IPS DF 6.9 (cell line): ENCODE results near the gene RHCG.

Source experiments
- DNase-seq: peaks from one replicate; pipeline ENCODE4 v3.0.0-alpha.2; 2013; ENCODE audit warnings: low read depth, low spot score
- H3K27ac ChIP-seq: one replicate; pipeline ENCODE4 v1.5.1; 2013; ENCODE audit warnings: low read length, control low read depth
- H3K27me3 ChIP-seq: 2 replicates; pipeline ENCODE4 v1.6.1; 2013; ENCODE audit warnings: mild to moderate bottlenecking, low read length; ENCODE audit not compliant: control insufficient read depth, insufficient read depth
- H3K36me3 ChIP-seq: 2 replicates; pipeline ENCODE4 v1.6.1; 2013; ENCODE audit warnings: low read length; ENCODE audit not compliant: control insufficient read depth, insufficient read depth
- H3K4me1 ChIP-seq: 2 replicates; pipeline ENCODE4 v1.6.1; 2013; ENCODE audit warnings: low read length; ENCODE audit not compliant: control insufficient read depth, insufficient read depth
- H3K4me3 ChIP-seq: 2 replicates; pipeline ENCODE4 v1.5.1; 2013; ENCODE audit warnings: mild to moderate bottlenecking, low read length
- H3K9me3 ChIP-seq: 2 replicates; pipeline ENCODE4 v1.6.1; 2013; ENCODE audit warnings: low read length, inconsistent platforms; ENCODE audit not compliant: control insufficient read depth, insufficient read depth
- whole genome bisulfite sequencing: extraction: QIAGEN DNeasy Blood & Tissue Kit; methylation state at CpG from one replicate; pipeline ENCODE4 v1.1.7; 2013; ENCODE audit warnings: mixed read lengths, missing lambda C conversion rate; ENCODE audit not compliant: insufficient read length, insufficient coverage; 5-methylcytosine and 5-hydroxymethylcytosine counted together

The RHCG gene

GRCh38 chr15:89445518-89445917, 50.9 kb downstream of the RHCG start:
- H3K36me3 ChIP-seq = no peaks in the 10 kb centered on the region
- H3K9me3 ChIP-seq = no peaks in the 10 kb centered on the region
- H3K4me3 ChIP-seq = no peak overlapping the region
- DNase-seq = no peak
- WGBS = no CpG with 5 or more reads among the region's 1 CpG
- no peak overlapping the region for H3K27ac ChIP-seq
- no peaks in the 10 kb centered on the region for H3K27me3 ChIP-seq
- H3K4me1 ChIP-seq = 0 out of 2 replicates have a peak, but pooled peaks cover 4% of the 10 kb centered on the region

GRCh38 chr15:89444241-89445225, 51.9 kb downstream of the RHCG start:
- H3K4me1 ChIP-seq = peaks cover 4% of the 10 kb centered on the region; the same call in 1 of the 2 replicates
- H3K36me3 ChIP-seq = no peaks in the 10 kb centered on the region
- no peaks in the 10 kb centered on the region for H3K27me3 ChIP-seq
- DNase-seq = no peak
- no CpG with 5 or more reads among the region's 17 CpGs for WGBS
- H3K4me3 ChIP-seq = no peak overlapping the region
- no peak overlapping the region for H3K27ac ChIP-seq
- H3K9me3 ChIP-seq = no peaks in the 10 kb centered on the region

- no peaks in the 10 kb centered on the region for H3K9me3 ChIP-seq
- DNase-seq = no peak
- H3K4me1 ChIP-seq = peaks cover 3% of the 10 kb centered on the region; the same call in 1 of the 2 replicates
- H3K36me3 ChIP-seq = no peaks in the 10 kb centered on the region
- no peaks in the 10 kb centered on the region for H3K27me3 ChIP-seq
- H3K27ac ChIP-seq = no peak overlapping the region
- H3K4me3 ChIP-seq = no peak overlapping the region
- no CpG with 5 or more reads among the region's 3 CpGs for WGBS
Observed at GRCh38 chr15:89443581-89443980, 52.8 kb downstream of the RHCG start.

GRCh38 chr15:89442671-89443307, 53.6 kb downstream of the RHCG start:
- Histone ChIP-seq H3K4me1 (peaks cover 3% of the 10 kb centered on the region; the same call in 1 of the 2 replicates), H3K36me3 (no peaks in the 10 kb centered on the region), H3K27me3 (no peaks in the 10 kb centered on the region), H3K27ac (no peak overlapping the region), H3K9me3 (no peaks in the 10 kb centered on the region), H3K4me3 (no peak overlapping the region)
- WGBS = no CpG with 5 or more reads among the region's 19 CpGs
- DNase-seq = no peak

- no CpG with 5 or more reads among the region's 10 CpGs for WGBS
- H3K36me3 ChIP-seq = no peaks in the 10 kb centered on the region
- H3K27ac ChIP-seq = no peak overlapping the region
- no peak overlapping the region for H3K4me3 ChIP-seq
- peaks cover 3% of the 10 kb centered on the region; the same call in 1 of the 2 replicates for H3K4me1 ChIP-seq
- no peaks in the 10 kb centered on the region for H3K27me3 ChIP-seq
- no peak for DNase-seq
- no peaks in the 10 kb centered on the region for H3K9me3 ChIP-seq
Observed at GRCh38 chr15:89442155-89442554, 54.2 kb downstream of the RHCG start.

- no peak for DNase-seq
- H3K27ac ChIP-seq = no peak overlapping the region
- no peak overlapping the region for H3K4me3 ChIP-seq
- H3K27me3 ChIP-seq = no peaks in the 10 kb centered on the region
- no peaks in the 10 kb centered on the region for H3K9me3 ChIP-seq
- WGBS = no CpG with 5 or more reads among the region's 3 CpGs
- peaks cover 3% of the 10 kb centered on the region; the same call in 1 of the 2 replicates for H3K4me1 ChIP-seq
- no peaks in the 10 kb centered on the region for H3K36me3 ChIP-seq
Observed at GRCh38 chr15:89441295-89441812, 55.0 kb downstream of the RHCG start.

- Histone ChIP-seq H3K9me3 (no peaks in the 10 kb centered on the region), H3K27me3 (no peaks in the 10 kb centered on the region), H3K4me3 (no peak overlapping the region), H3K27ac (no peak overlapping the region), H3K36me3 (no peaks in the 10 kb centered on the region), H3K4me1 (peaks cover 2% of the 10 kb centered on the region; the same call in 1 of the 2 replicates)
- no peak for DNase-seq
- WGBS = no CpG with 5 or more reads among the region's 9 CpGs
Observed at GRCh38 chr15:89439764-89440163, 56.6 kb downstream of the RHCG start.

- no peaks in the 10 kb centered on the region for H3K36me3 ChIP-seq
- H3K27me3 ChIP-seq = no peaks in the 10 kb centered on the region
- H3K27ac ChIP-seq = no peak overlapping the region
- no peaks in the 10 kb centered on the region for H3K9me3 ChIP-seq
- no CpG with 5 or more reads among the region's 7 CpGs for WGBS
- no peaks in the 10 kb centered on the region; the same call in 1 of the 2 replicates for H3K4me1 ChIP-seq
- DNase-seq = no peak
- no peak overlapping the region for H3K4me3 ChIP-seq
Observed at GRCh38 chr15:89436560-89437311, 59.6 kb downstream of the RHCG start.

GRCh38 chr15:89435362-89435761, 61.0 kb downstream of the RHCG start:
- no CpG with 5 or more reads among the region's 8 CpGs for WGBS

GRCh38 chr15:89433686-89434085, 62.7 kb downstream of the RHCG start:
- Histone ChIP-seq H3K4me3 (no peak overlapping the region), H3K36me3 (no peaks in the 10 kb centered on the region), H3K4me1 (no peaks in the 10 kb centered on the region), H3K27ac (no peak overlapping the region), H3K9me3 (no peaks in the 10 kb centered on the region), H3K27me3 (peaks cover 5% of the 10 kb centered on the region; the same call in 1 of the 2 replicates)
- no peak for DNase-seq
- no CpG with 5 or more reads among the region's 2 CpGs for WGBS

More at GRCh38 chr15:89435362-89435761, 61.0 kb downstream of the RHCG start:
- Histone ChIP-seq H3K4me3 (no peak overlapping the region), H3K4me1 (no peaks in the 10 kb centered on the region; the same call in 1 of the 2 replicates), H3K27me3 (peaks cover under 1% of the 10 kb centered on the region; the same call in 1 of the 2 replicates), H3K9me3 (no peaks in the 10 kb centered on the region), H3K36me3 (no peaks in the 10 kb centered on the region), H3K27ac (no peak overlapping the region)
- DNase-seq = no peak
